DMS153 treated with DMSO at 0.1 percent for 48 hours (cell line): ENCODE measurements around the gene SEMA3D.

Source experiments
- DNase-seq: peaks from one replicate; lab custom pipeline; 2025; ENCODE audit not compliant: unreplicated experiment; lab: John Stamatoyannopoulos, UW

Gene SEMA3D

DNA sequence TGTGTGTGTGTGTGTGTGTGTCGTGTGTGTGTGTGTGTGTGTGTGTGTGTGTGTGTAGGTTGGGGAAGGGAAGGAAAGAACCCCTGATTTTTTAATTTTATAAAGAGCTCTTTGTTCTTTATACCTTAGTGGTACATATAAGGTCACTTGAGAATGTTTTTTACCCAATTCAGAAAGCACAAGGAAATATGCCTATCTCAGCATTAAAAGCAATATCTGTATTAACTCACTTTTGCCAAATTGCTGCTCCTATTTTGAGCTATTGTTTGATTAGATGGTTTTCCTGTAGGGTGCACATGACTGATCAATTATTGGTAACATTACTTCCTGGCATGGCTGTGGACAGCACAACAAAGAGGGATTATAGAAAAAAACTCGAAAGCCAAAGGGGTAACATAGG is 60.5 kb downstream of the SEMA3D start:
- DNase-seq = no peak

DNA sequence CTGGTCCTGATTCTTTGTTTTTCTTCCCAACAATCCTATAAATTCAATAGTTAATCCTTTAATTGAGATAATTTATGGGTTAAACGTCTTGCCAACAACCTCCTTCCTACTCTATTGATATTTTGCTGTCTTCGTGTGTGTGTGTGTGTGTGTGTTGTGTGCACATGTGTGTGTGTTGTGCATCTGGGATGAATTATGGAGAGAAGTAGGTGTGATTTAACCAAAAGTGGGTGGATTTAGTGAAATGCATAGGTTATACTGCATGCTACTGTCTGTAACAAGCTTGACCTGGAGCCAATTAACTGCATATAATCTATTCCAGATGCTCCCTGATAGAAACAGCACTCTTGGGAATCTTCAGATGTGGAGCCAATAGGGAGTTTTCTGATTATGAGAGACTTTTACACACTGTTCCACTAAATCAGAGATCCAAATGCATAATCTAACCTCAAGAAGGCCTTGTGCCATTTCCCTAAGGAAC is 61.2 kb downstream of the SEMA3D start:
- DNase-seq = no peak

DNA sequence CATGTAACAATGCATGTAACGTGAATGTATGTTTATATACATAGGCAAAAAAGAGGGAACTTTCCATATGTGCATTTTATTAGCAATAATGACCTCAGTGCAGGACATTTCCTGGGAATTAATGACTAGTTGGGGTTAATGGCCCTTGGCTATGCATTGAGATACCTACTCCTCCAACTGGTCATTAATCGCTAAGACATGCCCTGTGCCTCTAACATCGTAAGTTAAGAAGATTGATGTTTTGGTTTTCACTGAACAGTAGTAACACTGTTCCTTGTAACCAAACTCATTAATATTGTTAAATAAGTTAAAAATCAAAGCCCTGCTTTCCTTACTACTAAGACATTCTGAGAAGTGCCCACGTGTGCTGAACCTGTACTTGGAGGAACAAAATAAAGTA is 61.7 kb downstream of the SEMA3D start:
- no peak for DNase-seq

DNA sequence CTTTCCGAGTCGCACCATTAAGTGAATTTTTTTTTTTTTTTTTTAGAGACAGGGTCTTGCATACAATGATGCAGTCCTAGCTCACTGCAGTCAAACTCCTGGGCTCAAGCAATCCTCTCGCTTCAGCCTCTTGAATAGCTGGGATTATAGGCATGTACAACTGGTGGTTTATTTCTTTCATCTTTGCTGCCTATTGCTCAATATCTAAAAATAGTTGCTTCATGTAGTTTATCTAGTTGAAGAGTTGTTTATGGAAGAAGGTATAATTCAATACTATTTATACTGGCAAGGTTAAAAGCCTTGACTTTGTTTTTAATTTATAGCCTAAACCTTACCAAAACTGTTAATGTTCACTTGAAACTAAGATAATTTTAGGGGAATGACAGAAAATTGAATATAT is 66.9 kb downstream of the SEMA3D start:
- no peak for DNase-seq

DNA sequence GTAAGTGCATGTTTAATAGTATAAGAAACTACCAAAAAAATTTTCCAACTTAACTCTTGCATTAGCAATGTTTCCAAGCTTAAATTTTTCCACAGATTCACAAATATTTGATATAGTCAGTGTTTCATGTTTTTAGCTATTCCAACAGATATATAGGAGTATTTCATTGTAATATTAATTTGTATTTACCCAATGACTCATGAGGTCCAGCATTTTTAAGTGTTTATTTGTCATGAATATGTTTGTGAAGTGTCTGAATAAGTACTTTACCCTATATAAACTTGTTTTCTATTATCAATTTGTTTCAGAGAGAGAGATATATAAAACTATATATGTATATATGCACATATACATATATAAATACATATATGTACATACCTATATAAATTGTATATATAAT is 71.0 kb downstream of the SEMA3D start:
- DNase-seq = no peak

DNA sequence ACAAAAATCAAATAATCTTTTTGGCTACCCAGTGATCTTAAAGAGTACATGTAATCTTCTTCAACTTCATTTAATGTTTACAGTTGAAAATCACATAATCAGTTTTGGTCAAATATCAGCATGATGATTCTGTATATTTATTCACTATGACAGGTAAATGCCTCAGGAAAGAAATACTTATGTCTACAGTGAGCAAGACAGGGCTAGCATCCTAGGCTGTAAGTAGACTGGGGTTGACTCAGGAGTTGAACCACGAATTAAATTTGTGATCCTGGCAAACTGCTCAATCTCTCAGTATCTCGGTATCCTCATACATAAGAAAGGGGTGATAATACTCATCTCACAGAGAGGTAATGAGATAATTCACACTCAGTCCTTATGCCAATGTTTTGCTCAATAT is 71.8 kb downstream of the SEMA3D start:
- no peak for DNase-seq

DNA sequence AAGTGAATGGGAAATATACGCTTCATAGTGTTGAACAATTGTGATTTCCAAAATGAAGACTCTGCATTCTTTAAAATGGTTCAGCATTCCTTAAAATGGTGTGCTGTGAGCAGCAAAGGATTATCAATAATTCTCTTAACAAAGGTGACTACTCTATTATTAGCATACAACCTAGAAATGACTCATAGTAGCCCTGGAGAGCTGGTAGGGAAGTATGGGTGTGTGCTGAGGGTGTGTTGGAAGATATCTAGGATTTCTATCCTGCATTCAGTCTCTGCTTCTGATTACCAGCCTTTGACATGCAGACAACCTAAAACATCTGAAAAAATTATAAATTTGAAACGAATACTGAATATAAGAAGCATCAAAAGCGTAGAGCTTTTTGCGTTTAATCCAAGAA is 72.5 kb downstream of the SEMA3D start:
- no peak for DNase-seq

DNA sequence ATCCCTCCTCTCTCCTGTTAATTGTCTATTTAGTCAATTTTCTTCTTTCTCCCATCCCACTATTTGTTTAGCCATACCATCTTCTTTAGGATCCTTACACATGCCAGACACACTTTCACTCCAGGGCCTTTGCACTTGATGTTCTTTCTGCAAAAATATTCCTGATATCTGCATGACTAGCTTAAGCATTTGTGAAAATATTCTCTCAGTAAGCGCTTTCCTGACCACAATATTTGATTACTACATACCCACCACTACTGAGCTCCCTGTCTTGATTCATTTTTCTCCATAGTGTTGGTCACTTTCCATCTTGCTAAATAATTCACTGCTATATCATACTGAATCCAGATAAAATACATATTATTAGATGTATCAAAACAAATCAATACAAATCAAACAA is 75.1 kb downstream of the SEMA3D start:
- no peak for DNase-seq

DNA sequence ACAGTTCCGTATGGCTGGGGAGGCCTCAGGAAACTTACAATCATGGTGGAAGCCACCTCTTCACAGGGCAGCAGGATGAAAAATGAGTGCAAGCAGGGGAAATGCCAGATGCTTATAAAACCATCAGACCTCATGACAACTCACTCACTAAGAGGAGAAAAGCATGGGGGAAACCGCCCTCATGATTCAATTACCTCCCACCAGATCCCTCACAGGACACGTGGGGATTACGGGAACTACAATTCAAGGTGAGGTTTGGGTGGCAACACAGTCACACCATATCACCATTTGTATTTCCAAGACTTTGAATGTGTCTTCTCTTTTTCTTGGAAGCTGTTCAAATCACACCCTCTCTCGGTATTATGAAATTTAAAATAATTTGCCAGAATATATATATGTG is 80.1 kb downstream of the SEMA3D start:
- DNase-seq = no peak

DNA sequence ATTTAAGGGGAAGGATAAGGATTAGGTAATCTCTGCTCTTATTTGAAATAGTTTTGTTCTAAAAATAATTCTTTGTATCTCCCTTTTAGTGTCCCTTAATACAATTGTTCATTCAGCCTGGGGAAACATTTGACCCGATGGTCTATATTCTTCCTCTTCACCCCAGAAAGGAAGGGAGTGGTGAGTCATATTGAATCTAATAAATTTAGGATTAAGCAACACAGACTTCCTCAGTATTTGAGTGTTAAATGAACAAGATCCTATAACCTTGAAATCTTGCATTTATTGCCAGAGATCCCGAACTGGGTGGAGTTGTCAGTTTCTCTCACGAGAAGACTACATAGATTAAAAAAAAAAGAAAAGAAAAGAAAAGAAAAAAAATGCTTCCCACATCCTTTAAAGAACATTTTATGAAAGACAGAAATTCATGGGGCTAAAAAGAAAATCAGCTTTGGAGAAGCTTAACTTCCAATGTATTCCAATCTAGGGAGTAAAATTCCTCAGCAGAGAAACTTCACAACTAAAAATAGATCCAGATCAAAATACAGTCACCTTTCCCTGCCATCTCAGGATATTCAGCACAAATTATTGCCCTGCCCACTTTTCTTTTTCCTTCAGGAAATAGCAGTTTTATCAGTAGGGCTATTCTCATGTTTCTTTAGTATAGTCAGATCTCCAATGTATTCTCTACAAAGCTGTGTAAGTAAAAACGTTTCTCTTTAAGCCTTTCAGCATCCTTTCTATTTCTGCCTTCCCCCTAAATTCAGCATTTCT is 82.2 kb downstream of the SEMA3D start:
- no peak for DNase-seq

DNA sequence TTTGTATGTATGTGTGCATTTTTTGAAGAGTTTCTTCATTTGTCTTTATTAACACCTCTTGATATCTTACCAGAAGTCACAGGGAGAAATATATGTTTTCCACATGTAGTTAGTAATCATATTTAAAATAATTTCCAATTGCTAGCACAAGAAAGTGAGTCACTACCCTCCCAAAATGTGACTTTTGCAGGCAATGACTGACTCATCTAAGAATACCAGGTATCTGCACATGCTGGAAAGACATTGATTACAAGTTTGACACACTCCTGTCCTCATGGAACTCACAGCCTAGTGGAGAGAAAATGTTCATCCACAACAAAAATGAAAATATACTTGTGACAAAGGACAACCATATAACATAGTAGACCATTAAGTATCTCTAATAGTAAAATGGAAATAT is 82.9 kb downstream of the SEMA3D start:
- no peak for DNase-seq

DNA sequence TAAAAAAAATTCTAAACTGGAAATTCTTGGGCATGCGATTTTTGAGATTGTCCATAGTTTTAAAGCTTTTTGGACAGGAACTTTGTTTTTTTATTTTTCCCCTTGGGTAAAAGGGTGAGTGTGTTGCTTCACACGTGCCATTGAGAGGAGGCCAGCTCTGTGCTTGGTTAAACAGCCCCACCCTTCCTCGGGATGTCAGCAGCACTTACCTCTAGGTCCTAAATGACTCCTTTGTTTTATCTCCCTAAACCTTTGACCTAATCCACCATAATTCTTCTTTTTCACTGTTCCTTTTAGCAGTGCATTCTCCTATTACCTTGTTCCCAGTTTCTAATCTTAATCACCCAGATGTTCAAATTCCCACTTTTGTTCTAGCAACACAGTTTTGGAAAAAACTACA is 83.5 kb downstream of the SEMA3D start:
- DNase-seq = no peak

DNA sequence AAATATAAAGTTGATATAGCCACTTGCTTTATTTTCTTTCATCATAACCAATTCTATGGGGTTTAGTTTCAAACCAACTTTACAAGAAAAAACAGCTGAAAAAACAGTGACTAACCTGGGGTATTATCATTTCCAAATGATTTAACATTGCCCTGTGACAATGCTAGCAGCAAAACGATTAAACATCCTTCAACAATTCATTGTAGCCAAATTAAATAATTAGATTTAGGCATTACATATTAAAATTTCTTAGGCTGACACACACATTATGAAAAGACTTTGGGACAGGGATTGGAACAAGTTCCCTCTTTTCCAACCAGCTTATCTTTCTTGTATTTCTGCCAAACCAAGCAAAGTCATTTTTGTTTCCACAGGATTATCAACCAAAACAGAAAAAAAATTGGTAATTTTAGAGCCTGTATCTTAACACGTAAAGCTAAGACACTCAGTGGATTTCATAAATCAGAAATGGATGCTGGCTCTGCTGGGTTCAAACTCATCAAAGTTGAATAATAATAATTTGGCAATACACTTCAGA is 84.0 kb downstream of the SEMA3D start:
- DNase-seq = no peak

DNA sequence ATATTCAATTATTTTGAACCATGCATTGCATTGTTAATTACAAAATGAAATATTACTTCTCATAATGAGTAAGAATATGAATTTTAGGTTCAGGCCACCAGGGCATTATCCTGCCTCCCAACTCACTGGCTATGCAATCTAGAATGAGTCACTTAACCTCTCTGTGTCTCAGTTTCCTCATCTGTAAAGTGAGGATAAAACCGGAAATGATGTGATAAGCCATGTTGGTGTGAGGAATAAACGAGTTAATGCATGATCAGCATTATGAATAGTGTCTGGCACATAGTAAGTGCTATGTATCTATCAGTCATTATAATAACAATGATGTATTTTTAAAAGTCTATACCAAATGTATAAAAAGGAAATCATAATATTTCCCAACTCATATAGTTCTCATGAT is 85.5 kb downstream of the SEMA3D start:
- no peak for DNase-seq

DNA sequence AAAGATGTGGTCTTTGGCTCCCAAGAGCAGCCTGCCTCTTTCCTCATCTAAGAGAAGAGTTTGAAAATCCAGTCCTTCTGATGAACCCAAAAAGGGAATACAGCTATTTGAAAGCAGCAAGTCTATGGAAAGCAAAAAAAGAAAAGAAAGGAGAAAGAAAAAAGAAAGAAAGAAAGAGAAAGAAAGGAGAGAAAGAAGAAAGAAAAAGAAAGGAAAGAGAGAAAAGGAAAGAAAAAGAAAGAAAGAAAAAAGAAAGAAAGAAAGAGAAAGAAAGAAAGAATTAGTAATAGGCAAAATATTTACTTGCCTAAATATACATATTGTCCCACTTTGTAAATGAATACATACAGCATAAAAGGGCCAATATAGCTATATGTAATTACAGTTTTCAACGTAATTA is 89.0 kb downstream of the SEMA3D start:
- no peak for DNase-seq

DNA sequence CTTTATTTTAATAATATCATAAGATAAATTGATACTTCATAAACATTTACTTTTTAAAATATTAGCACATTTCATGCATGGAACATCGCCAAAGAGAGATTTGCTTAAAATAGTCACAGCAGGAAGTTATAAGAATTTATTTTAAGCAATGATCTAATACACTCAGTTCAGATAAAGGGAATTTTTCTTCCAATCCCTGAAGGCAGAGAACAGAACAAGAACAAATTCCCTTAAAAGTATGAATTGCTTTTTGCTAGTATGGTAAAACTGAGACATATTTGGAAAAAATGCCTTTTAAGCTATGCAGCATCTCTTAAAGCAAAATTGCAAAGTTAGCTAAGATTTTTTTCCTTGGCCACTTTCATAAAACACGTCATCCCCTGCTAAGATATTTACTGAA is 91.0 kb downstream of the SEMA3D start:
- no peak for DNase-seq

DNA sequence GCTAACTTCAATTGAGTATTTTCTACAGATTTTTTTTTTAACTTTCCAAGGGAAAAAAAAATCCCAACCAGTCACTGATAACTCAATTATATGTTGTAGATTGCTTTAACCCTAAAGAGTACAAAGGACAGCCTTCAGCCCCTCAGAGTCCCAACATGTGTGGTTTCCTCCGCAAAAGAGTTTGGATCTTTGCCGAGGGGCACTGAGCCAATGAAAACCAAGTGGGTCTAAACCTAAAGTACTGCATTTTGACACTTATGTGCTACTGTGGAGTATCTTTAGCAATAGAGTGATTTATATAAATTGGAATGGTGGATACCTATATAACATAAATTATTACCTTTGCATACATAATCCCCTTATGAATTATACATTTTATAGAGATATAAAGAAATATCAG is 91.5 kb downstream of the SEMA3D start:
- no peak for DNase-seq

DNA sequence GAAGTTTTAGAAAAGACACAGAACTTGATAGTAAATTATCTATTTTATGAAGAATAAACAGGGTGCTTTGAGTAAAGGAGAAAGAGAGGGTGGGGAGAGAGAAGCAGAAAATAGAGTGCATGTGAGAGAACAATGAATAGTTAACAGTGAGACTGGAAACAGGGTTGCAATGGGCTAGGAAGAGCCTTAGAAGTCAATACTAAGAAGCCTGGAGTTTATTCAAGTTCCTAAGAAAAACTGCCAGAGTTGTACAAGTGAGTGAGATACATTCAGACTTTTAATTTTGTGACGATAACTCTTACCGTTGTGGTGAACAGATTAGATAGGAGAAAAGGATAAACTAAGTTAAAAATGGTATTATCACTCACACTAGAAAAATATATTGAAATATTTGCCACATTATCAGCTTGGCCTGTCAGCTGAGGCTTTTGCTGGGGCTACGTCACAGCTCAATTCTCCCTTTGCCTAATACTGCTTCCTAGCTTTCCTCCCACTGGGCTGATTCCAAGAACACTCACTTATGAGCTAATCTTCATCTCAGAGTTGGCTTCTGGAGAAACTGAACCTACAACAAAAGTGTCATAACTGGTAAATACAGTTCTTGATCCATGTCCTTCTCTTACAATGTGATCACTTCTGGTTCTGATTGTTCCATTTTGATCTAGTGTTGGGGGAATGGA is 92.7 kb downstream of the SEMA3D start:
- no peak for DNase-seq

DNA sequence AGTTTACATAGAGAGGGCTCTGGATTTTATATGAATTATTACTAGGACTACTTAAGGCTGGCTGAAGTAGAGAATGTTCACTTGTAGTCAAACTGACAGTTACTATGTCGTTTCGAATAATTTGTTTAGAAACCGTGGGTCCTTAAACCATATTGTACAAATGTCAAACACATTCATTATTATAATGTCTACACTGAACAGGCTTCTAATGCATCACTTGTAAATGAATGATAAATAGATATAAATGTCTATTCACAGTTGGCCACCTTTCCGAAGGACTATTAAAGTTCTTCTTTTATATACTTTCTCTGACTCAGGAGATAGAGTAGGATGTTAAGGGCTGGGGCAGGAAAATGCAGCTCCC is 95.3 kb downstream of the SEMA3D start:
- DNase-seq = no peak

DNA sequence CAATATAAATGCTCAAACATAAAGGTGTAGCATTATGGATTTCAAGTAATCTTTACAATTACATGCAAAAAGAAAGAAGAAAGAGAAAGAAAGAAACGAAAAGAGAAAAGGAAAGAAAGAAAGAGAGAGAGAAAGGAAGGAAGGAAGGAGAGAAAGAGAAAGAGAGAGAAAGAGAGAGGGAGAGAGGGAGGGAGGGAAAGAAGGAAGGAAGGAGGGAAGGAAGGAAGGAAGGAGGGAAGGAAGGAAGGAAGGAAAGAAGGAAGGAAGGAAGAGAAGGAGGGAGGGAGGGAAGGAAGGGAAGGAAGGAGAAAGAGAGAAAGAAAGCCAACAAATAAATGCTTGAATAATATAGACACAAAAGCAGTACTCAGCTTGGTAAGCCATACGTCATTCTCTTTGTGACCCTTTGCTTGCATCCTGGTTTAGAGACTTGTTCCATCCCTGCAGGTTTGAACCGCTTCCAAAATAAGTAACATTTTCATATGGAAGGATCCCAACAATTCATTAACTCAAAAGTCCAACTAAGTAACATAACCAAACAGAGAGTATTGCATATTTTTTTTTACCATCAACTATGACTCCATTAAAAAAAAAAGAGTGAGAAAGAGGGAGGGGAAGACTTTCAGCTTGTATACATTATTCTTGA is 95.8 kb downstream of the SEMA3D start:
- no peak for DNase-seq

DNA sequence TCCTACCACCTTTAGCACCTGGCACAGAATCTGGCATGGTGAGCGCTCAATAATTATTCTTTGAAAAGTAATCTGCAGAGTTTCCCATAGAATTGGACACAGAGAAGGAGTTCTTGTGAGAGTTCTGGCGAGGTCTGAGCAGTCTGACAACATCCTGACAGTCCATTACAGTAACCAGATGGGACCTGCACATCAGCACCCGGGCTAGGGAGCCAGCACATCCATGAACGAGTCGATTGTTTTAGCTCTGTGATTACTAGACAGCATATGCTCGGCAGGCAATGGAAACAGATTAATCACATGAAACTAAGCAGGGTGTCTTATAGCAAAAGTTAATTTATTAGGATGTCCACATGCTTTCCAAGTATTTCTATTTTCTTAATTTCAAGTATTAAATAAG is 96.7 kb downstream of the SEMA3D start:
- DNase-seq = no peak

DNA sequence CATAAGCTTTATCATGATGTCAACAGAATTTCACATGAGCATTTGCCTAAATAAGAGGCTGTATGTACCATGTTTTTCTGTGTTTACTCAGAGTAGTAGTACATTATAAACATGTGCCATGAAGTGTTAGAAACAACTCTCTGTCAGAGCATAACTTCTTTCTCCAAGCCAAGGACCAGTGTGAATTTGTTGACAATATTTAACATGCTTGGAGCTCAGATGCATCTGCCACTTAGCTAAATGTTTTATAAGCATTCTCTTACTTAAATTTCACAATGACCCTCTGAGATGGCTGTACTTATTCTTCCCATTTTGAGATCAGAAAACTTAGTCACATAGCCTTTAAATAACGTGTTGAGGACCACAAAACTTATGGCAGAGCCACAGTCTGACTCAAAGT is 105.0 kb downstream of the SEMA3D start:
- no peak for DNase-seq
